GM18909 (cell line): ENCODE data around the gene CADPS2.

Experiments
- ATAC-seq: cut with Tn5 transposase; IDR thresholded peaks from one replicate; pipeline ENCODE4 v1.9.1; 2021; ENCODE audit warnings: mild to moderate bottlenecking; ENCODE audit not compliant: unreplicated experiment, poor library complexity

The CADPS2 gene

DNA sequence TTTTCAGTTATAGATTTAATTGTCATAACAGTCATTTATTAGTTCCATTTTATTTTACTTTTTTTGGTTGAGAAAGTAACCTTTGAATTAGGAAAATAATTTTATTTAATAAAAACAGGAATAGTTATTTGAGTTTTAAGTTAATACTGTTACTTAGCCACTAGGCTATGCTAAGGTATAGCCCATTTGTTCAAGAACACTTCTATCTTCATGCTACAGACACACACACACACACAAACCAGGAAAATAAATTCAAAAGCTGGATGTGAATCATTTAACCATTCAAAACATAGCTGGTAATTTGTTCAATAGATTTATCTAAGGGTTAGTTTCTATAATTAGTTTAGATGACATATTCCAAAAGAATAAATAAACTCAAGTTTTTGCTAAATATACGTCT lies 335.7 kb downstream of the CADPS2 start:
- no peak for ATAC-seq

DNA sequence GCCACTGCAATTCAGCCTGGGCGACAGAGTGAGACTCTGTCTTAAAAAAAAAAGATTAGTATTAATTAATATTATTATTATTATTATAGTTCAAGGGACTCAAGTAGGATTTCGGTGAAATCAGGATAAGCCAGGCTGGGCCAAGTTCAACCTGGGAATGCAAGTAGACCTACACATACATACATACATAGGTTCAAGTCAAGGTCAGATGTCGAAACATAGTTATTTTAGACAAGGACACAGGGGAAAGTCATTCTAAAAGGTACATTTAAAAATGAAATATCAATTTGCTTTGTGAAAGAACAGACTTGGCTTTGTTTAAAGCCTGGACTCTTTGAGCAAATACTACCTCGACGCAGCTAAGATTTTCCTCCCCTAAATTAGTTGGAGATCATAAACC lies 336.7 kb downstream of the CADPS2 start:
- ATAC-seq = no peak

- ATAC-seq = no peak
These were observed 339.8 kb downstream of the CADPS2 start for GRCh38 chr7:122546496-122546895.

- ATAC-seq = peak; percentile 97
These were observed 341.8 kb downstream of the CADPS2 start for GRCh38 chr7:122544463-122544862.

GRCh38 chr7:122543891-122544290 lies 342.4 kb downstream of the CADPS2 start:
- no peak for ATAC-seq

DNA sequence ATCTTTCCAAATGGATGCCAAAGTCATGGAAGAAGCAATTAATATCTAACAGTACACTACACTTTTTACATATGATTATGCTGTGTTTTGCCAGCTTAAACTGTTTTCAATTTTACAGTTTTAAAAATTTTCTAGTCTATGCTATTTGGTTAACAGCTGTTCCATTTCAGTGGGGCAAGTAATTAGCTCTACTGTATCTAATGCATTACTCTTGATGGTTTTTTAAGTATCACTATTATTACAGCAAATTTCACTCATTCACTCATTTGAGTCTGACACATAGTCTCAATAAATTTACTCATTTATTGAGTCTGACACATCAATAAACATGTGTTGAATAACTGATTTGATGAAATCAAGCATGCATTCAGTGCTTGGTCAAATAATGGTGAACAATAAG lies 343.1 kb downstream of the CADPS2 start:
- no peak for ATAC-seq

DNA sequence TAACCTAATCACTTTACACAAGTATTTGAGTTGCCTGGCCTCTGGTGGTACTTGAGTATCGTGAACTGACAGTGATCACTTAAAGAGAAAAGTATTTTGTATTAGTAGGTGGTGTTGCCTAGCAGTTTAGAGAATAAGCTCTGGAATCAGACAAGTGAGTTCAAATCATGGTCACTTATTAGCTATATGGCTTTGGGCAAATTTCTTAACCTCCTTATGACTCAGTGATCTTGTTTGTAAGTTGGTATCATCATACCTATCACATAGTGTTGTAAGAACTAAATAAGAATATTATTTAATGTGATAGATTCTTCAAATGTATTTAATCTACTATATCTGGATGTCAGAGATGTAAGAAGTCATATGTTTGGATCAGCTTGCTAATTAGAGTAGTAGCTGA lies 351.2 kb downstream of the CADPS2 start:
- no peak for ATAC-seq

DNA sequence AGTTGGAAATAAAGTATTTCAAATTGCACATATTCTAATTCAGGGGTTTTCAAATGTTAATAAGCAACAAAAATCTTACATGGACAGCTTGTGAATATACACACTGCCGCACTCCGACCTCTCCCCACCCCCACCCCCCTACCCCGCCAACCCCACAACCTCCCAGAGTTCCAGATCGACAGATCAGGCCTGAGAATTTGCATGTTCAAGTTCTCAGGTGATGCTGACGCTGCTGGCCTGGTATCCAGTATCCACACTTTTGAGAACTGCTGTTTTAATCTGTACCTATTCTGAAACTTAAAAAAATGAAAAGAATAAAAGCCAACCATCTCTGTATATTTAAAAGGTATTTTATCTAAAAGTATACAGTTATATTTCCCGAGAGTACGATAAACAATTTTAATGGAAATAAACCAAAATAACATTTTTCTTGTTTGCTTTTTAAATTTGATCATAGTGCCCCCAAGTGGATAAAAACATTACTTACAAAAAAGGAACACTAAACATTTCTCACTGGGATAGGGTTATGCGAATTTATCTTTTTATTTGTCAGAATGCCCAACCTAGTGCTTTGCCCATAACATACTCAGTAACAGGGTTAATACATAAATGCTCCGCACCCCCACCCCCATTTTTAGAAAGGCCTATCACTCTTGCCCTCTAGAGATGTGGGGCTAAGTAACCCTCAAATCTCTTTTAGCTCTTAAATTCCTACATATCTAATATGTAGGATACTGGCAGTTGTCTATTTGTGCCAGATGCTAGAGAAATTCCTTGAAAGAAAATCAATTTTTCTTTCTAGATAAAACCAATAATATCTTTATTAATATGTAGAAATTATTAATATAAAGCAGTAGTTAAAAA lies 353.6 kb downstream of the CADPS2 start:
- ATAC-seq = no peak

DNA sequence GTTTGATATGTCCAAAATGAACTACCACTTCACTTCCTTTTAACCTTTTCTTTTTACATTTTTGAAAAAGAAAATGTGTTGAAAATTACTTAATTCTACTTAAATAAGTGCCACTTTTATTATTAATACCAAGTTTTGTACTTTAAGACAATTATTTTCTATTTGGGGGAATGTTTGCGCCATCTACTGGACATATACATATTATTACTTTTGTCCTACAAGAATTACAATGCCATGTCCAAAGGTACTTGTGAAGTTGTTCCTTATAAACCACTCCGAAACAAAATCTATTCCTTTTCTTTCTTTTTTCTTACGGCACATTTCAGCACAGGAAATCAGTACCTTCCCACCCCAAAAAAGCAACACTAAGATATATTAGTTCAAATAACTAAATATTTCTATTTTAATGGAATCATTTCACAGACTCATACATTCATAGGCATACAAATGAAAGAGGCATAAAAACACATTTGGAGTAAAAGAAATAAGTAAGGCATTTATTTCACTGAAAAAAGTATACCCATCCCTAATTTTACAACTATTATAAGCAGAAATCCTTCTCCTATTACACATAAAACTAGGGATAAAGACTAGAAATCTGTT lies 357.3 kb downstream of the CADPS2 start:
- no peak for ATAC-seq

DNA sequence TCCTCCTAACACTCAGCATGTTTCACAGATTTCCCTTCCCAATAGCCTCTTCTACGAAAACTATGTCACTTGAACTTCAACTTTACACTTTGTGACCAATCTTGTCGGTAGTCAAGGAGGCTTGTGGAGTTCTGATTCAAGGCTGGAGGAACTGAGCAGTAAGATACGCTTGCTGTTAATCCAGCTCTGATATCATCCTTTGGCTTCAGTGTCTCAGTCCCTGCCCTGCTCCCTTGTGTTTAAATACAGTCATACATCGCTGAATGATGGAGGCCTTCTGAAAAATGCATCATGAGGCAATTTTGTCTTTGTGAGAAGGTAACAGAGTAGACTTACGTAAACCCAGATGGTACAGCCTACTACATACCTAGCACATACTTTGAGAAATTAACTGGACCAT lies 360.9 kb downstream of the CADPS2 start:
- ATAC-seq = no peak

- no peak for ATAC-seq
These were observed 364.5 kb downstream of the CADPS2 start for GRCh38 chr7:122521767-122522166.

DNA sequence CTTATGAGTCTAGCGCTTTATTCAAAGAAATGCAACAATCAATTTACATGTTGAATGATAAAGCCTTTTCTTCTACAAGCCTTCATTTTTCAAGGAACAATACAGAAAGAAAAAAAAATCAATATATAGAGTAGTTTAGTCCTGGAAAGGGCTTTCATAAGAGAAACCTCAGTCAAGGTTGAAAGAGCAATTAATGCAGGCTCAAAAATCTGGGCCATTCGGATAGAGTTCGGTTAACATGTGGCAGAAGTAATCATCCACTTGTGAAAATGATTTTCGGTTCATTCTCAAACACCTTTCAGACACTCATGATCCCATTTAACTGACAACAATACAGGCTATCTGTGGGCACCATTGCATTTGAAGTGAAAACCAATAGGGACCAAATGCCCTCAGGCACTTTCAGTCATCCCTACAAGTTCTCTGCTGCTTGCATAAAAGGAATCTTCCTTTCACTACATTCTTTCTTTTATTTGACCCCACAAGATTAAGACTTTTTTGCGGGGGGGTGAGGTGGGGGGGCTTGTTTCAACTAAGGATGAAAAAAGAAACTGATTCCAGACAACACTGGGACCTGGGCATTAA lies 365.2 kb downstream of the CADPS2 start:
- ATAC-seq = no peak

- no peak for ATAC-seq
These were observed 367.8 kb downstream of the CADPS2 start for GRCh38 chr7:122518488-122518887.

- no peak for ATAC-seq
These were observed 368.7 kb downstream of the CADPS2 start for GRCh38 chr7:122517576-122517975.

DNA sequence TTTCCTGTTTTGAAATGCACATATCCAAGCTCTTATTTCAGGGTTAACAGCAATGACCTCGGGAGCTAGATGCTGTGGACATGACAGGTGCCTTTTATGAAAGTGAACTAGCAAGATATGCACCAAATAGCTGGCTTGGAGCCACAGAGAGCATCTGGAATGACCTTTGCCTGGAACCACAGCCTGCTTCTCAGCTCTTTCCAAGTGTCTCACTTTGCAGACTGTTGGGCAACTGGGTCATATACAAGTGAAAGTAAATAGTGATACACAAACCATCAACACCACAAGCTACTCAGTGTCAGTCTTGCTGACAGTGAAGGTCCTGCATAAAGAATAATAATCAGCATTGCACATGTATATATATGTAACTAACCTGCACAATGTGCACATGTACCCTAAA lies 370.9 kb downstream of the CADPS2 start:
- no peak for ATAC-seq

- no peak for ATAC-seq
These were observed 375.0 kb downstream of the CADPS2 start for GRCh38 chr7:122511268-122511667.

DNA sequence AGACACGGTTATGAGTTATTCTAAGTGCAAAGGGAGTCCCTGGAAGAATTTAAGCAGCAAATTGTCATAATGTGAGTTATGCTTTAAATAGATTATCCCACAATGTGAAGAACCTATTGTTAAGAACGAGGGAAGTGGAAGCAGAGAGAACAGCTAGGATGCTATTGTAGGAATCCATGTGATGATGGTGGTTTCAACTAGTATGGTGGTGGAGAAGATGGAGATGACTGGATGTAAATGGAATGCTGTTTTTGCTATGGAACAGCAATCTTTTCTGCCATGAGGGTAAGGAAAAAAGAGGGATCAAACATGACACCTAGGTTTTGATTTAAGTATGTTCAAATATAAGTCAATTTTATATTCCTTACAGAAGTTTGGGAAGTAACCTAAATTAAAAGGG lies 378.7 kb downstream of the CADPS2 start:
- no peak for ATAC-seq

- no peak for ATAC-seq
These were observed 394.3 kb downstream of the CADPS2 start for GRCh38 chr7:122492007-122492406.

GRCh38 chr7:122488241-122488640 lies 398.0 kb downstream of the CADPS2 start:
- ATAC-seq = no peak

DNA sequence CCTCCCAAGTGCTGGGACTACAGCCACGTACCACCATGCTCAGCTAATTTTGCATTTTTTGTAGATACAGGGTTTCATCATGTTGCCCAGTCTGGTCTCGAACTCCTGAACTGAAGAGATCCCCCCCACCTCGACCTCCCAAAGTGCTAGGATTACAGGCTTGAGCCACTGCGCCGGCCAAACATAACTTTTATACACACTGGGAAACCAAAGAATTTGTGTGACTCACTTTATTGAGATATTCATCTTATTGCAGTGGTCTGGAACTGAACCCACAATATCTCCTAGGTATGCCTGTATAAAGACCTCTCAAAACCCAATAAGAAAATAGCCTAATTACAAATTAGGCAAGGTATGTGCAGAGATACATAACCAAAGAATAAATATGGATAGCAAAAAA lies 399.1 kb downstream of the CADPS2 start:
- no peak for ATAC-seq

GRCh38 chr7:122485856-122486255 lies 400.4 kb downstream of the CADPS2 start:
- no peak for ATAC-seq

- ATAC-seq = no peak
These were observed 404.0 kb downstream of the CADPS2 start for GRCh38 chr7:122482212-122482611.
